Thoracic aorta (tissue), 2 donors: ENCODE data around the gene SLC29A1. TPM values are rescaled to one million over a fixed set of nuclear protein-coding genes. Genes with fewer than 3 reads are reported as not detected.
A peak's percentile ranks its signal among the peaks of the same experiment; 100 is the strongest.

Source experiments
- ATAC-seq: fragments of 150-250 bp; one replicate; pipeline ENCODE4 v1.8.0; 2017; ENCODE audit warnings: low read depth; ENCODE audit not compliant: insufficient number of reproducible peaks, low FRiP score
- DNase-seq: peaks from one replicate; pipeline ENCODE4 v3.0.0-alpha.2; 2020; ENCODE audit warnings: low spot score
- H3K27ac ChIP-seq, 2 donors: fragments of 200-600 bp; sonication (generic); 1 replicate in 1 of 2; 2 replicates in 1 of 2; pipeline ENCODE4 v1.5.1; 2016; ENCODE audit warnings: mild to moderate bottlenecking in 2 of 2, moderate library complexity in 2 of 2
- H3K27me3 ChIP-seq: fragments of 200-600 bp; sonication (generic); replicated peaks from 2 replicates; pipeline ENCODE4 v1.6.0; 2016; ENCODE audit warnings: mild to moderate bottlenecking; ENCODE audit not compliant: insufficient read depth
- H3K36me3 ChIP-seq: fragments of 200-600 bp; sonication (generic); one replicate; pipeline ENCODE4 v1.5.1; 2016
- H3K4me1 ChIP-seq, 2 donors: fragments of 200-600 bp; sonication (generic); 1 replicate in 1 of 2; 2 replicates in 1 of 2; pipeline versions ENCODE4 v1.5.1 to v1.6.0; 2016; ENCODE audit warnings: low read depth in 2 of 2, mild to moderate bottlenecking in 1 of 2; ENCODE audit not compliant: control insufficient read depth in 1 of 2
- H3K4me3 ChIP-seq: fragments of 200-600 bp; sonication (generic); 2 replicates; pipeline ENCODE4 v1.5.1; 2016; ENCODE audit warnings: mild to moderate bottlenecking
- H3K9me3 ChIP-seq: fragments of 200-600 bp; sonication (generic); 2 replicates; pipeline ENCODE4 v1.5.1; 2016
- total RNA-seq, 2 donors: library from RNA; depleted of rRNA; stranded (reverse); fragments of >200 nt; gene quantifications; one replicate each; pipeline versions ENCODE4 v1.1.0 to v1.2.3, GENCODE V29; 2016
- TF ChIP-seq, protein P1 (sequence below): fragments of 200-600 bp; sonication (generic); IDR thresholded peaks from one replicate; pipeline ENCODE4 v1.5.1; 2019; ENCODE audit warnings: antibody characterized with exemption

Gene SLC29A1
- total RNA-seq, result 100 to 1,000 TPM; 132 to 172 TPM

DNA sequence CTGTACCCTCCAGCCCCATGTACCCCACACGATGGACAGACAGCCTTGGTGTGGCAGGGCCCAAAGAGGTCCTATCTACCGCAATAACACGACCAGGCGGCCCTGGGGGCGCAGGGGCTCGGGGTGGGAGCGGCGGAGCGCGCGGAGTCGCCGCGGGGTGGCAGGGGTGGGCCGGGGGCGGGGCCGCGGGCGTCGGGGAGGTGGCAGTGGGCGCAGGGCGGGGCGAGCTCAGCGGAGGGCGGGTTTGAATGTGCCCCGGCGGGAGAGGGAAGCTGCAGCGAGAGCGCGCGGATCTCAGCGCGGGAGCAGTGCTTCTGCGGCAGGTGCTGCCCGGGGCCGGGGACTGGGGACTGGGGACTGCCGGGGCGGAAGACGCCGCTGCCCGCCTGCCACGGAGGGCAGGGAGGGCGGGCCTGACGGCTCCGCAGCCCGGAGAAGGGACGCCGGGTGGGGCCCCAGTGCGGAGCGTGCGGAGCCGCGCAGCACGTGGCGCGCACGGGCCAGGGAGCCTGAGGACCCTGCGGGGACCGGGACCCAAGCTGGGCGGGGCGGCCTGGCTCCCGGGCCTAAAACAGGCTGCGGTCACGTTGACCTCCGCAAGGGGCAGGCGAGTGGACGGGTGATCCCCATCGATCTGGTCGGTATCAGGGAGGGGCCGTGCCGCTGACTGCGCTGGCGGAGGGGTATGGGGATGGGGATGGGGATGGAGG, at the start of gene SLC29A1:
TSS of gene SLC29A1 (plus strand) at position 277 of the 710 bp plus-strand sequence. CDS start 3,719 bp downstream, outside the sequence.
- peaks cover 63 to 80% of the 10 kb centered on the region in 2 donors for H3K4me1 ChIP-seq
- H3K36me3 ChIP-seq, result no peaks in the 10 kb centered on the region
- H3K4me3 ChIP-seq, result peak within 1 kb of the TSS; percentile 81
- no peaks in the 10 kb centered on the region for H3K9me3 ChIP-seq
- no peaks in the 10 kb centered on the region for H3K27me3 ChIP-seq
- DNase-seq, result no peak
- ATAC-seq, result no peak
- TF ChIP-seq, protein P1, sequence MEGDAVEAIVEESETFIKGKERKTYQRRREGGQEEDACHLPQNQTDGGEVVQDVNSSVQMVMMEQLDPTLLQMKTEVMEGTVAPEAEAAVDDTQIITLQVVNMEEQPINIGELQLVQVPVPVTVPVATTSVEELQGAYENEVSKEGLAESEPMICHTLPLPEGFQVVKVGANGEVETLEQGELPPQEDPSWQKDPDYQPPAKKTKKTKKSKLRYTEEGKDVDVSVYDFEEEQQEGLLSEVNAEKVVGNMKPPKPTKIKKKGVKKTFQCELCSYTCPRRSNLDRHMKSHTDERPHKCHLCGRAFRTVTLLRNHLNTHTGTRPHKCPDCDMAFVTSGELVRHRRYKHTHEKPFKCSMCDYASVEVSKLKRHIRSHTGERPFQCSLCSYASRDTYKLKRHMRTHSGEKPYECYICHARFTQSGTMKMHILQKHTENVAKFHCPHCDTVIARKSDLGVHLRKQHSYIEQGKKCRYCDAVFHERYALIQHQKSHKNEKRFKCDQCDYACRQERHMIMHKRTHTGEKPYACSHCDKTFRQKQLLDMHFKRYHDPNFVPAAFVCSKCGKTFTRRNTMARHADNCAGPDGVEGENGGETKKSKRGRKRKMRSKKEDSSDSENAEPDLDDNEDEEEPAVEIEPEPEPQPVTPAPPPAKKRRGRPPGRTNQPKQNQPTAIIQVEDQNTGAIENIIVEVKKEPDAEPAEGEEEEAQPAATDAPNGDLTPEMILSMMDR, result peak; percentile 32
- peak within 1 kb of the TSS; percentile 97 to 98 for H3K27ac ChIP-seq

DNA sequence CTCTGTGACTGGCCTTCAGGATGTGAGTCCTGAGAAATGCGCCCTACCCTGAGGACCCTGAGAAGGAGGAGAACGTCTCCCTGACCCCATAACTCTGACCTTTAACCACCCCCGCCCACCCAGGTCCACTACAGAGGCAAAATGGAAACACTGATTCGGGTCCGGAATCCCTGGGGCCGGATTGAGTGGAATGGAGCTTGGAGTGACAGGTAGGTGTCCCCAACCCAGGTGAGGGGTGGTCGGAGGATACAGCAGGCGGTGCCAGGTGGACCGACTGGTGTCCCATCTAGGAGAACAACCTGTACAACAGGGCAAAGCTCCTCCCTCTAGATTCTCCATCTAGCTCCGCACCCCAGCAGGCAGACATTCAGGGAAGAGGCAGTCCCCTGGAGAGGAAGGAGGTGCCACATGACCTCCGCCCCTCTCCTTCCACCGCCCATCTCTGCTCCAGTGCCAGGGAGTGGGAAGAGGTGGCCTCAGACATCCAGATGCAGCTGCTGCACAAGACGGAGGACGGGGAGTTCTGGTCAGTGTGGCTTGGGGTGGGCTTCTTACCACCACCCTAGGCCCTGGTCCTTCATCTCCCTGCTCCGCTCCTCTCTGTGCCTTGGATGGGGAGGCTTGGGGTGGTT, 47.1 kb upstream of the SLC29A1 start:
- no peaks in the 10 kb centered on the region for H3K9me3 ChIP-seq
- TF ChIP-seq, protein P1, result no peak
- H3K4me1 ChIP-seq, result peaks cover 9 to 36% of the 10 kb centered on the region in 2 donors
- no peaks in the 10 kb centered on the region for H3K36me3 ChIP-seq
- DNase-seq, result no peak
- no peaks in the 10 kb centered on the region for H3K27me3 ChIP-seq
- ATAC-seq, result no peak
- no peak overlapping the region for H3K27ac ChIP-seq
- no peak overlapping the region for H3K4me3 ChIP-seq

DNA sequence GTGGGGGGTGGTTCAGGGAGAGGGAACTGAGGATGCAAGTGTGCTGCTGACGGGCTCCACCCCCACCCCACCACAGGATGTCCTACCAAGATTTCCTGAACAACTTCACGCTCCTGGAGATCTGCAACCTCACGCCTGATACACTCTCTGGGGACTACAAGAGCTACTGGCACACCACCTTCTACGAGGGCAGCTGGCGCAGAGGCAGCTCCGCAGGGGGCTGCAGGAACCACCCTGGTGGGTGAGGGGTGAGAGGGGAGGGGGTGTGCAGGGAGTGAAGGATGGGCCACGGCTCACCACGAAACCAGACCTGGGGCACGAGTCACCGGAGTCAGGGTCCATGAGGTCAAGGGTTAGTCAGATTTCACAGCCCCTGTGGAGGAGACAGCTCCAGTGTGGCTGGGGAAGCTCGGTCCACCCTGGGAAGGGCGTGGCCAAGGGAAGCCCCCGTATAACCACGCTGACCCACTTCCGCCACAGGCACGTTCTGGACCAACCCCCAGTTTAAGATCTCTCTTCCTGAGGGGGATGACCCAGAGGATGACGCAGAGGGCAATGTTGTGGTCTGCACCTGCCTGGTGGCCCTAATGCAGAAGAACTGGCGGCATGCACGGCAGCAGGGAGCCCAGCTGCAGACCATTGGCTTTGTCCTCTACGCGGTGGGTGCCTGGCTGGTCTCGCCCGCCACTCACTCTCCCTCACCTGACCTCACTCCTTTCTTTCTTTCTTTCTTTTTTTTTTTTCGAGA, 46.5 kb upstream of the SLC29A1 start:
- Histone ChIP-seq H3K4me1 (peaks cover 9 to 36% of the 10 kb centered on the region in 2 donors), H3K4me3 (no peak overlapping the region), H3K27me3 (no peaks in the 10 kb centered on the region), H3K27ac (peak overlapping the region in 1 of 2 donors; percentile 67), H3K36me3 (no peaks in the 10 kb centered on the region), H3K9me3 (no peaks in the 10 kb centered on the region)
- TF ChIP-seq, protein P1, result no peak
- no peak for ATAC-seq
- DNase-seq, result no peak

DNA sequence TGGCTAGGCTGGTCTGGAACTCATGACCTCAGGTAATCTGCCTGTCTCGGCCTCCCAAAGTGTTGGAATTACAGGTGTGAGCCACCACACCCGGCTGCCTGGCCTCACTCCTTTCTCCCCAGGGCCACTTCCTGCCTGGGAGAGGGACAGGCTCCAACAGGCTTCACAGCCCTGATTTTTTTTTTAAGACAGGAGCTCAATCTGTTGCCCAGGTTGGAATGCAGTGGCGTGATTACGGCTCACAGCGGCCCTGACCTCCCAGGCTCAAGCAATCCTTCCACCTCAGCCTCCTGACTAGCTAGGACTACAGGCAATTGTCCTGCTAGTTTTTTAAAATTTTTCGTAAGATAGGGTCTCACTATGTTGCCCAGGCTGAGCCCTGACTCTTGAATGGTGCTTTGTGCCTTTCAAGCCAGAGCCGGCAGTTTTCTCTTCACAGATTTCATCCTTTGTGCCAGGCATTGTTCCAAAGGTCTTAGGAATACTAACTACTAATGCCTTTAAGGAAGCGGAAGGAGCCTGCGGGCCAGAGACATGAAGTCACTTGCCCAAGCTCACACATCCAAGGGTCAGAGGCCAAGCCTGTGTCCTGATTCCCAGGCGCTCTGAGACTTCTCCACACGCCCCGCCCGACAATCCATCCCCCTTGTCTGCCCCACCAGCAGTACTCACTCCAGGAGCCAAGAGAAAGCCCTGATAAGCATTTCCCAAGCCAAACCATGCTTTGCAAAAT, 45.5 kb upstream of the SLC29A1 start:
- Histone ChIP-seq H3K9me3 (no peaks in the 10 kb centered on the region), H3K36me3 (no peaks in the 10 kb centered on the region), H3K27me3 (no peaks in the 10 kb centered on the region), H3K4me1 (peaks cover 9 to 31% of the 10 kb centered on the region in 2 donors), H3K4me3 (no peak overlapping the region), H3K27ac (peak overlapping the region; percentile 66 to 67)
- DNase-seq (peak; percentile 25), ATAC-seq (peak; percentile 19)
- TF ChIP-seq, protein P1, result no peak
